Stimulated activated CD8-positive, alpha-beta memory T cell treated with anti-CD3 and anti-CD28 coated beads, Interleukin-12 subunit alpha, Interleukin-12 subunit beta, amount 100 ng/mL, for 24 hours (primary cell): Measurements from ENCODE around the gene SURF2.

Experiments
- DNase-seq: peaks from one replicate; pipeline ENCODE4 v3.0.0-alpha.2; 2020; ENCODE audit errors: extremely low read depth

SURF2 gene

DNA sequence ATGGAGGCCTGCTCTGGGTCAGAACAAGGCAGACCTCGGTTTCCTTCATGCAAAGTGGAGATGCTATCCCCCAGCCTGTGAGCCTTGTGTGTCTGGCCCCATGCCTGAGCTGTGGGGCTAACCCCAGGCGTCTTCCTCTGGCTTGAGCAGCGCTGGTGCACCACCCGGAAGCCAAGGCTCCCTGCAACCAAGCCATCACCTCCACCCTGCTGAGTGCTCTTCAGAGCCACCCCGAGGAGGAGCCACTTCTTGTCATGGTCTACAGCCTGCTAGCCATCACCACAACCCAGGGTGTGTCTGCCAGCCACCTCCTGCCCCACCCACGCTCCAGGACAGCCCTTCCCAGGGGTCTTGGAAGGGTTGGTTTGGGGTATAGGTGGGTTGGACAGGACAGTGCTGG is 45.2 kb downstream of the SURF2 start:
- no peak for DNase-seq

DNA sequence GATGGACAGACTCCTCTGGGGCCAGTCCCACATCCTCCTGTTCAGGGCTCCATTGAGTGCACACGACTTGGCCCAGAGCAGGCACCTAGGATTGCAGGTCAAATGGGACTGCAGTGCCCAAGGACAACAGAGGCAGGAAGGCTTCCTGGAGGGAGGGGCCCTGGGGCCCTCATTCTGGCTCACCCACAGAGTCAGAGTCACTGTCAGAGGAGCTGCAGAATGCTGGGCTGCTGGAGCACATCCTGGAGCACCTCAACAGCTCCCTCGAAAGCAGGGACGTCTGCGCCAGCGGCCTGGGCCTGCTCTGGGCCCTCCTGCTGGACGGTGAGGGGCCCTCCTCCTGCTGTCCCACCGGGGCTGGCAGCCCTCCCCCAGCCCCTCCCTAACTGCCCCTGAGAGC is 46.3 kb downstream of the SURF2 start:
- DNase-seq, result no peak

DNA sequence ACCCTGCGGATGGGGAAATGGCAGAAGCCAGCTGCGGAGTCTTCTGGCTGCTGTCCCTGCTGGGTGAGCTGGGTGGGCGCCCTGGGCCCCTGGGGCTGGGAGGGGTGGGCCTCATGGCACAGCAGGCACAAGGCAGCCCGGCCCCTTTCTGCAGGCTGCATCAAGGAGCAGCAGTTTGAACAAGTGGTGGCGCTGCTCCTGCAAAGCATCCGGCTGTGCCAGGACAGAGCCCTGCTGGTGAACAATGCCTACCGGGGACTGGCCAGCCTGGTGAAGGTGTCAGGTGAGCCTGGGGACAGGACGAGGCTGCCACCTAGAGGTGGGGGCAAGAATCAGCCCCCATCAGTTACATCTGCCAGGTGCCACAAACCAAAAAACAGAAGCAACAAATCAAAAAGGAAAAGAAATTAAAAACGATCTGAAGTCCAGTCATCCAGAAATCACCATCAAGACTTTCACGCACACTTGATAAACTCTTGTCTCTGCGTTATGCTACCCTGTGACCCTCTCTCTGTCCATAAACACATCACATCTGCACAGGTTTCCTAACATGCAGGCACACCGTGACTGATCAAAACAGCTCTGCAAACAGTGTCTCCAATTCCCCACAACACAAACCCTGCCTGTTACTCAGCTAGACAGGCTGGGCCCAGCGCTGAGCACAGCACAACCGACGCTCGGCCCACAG is 47.6 kb downstream of the SURF2 start:
- no peak for DNase-seq

DNA sequence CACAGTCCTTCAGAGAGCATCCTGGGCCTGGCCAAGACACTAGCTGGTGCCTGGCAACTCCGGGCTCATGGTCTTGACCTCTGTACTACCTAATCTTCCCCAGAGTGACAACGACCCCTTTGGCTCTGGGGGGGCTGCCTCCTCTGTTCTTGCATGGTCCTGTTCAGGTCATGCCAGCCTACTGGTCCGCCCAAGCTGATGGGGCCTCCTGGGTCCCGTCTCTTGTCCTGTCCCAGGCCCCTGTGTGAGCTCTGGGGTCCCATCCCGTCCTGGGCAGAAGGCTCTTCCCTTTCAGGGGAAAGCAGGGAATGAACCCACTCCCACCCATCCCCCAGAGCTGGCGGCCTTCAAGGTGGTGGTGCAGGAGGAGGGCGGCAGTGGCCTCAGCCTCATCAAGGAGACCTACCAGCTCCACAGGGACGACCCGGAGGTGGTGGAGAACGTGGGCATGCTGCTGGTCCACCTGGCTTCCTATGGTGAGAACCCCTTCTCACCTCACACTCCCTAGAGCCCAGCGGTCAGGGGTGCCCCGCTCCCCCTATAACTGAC is 48.2 kb downstream of the SURF2 start:
- no peak for DNase-seq

DNA sequence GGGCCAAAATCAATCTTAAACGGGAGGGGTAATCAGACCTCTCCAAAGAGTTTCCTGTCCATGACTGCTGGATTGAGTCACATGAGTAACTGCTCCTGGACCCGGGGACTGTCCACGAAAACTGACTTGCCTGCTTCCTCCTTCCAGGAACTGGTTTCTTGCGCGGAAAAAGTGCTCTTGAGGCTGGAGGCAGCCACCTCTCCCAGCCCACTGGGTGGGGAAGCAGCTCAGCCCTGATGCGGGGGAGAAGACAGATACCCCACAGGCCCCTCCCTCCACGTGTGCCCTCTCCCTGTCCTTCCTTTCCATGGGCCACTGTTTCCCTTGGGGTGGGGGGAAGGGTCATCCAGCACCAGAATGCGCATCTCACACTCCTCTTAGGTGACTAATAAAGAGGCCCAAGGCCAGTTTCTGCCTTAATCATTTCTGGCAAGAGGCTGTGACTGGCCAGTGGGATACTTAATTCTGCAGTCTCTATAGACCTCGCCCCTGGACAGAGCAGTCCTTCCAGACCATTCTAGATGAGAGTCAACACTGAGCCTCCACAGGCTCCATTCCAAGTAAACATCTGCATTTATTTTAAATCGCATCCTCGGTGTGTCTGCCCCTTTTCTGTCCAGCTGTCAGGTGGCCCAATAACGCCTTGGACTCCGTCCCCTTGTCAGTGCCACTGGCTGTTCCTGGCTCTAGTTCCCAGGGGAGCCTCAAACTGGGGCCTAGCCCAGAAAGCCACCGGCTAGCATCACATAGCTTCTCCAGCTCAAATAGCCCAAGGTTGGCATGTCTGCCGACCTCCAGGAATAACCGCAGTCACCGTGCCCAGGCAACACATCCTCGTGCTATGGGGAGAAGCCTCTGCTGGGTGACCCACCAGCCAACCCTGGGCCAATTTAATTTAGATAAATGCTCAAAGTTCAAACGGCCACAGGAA is 49.4 kb downstream of the SURF2 start:
- DNase-seq, result no peak

DNA sequence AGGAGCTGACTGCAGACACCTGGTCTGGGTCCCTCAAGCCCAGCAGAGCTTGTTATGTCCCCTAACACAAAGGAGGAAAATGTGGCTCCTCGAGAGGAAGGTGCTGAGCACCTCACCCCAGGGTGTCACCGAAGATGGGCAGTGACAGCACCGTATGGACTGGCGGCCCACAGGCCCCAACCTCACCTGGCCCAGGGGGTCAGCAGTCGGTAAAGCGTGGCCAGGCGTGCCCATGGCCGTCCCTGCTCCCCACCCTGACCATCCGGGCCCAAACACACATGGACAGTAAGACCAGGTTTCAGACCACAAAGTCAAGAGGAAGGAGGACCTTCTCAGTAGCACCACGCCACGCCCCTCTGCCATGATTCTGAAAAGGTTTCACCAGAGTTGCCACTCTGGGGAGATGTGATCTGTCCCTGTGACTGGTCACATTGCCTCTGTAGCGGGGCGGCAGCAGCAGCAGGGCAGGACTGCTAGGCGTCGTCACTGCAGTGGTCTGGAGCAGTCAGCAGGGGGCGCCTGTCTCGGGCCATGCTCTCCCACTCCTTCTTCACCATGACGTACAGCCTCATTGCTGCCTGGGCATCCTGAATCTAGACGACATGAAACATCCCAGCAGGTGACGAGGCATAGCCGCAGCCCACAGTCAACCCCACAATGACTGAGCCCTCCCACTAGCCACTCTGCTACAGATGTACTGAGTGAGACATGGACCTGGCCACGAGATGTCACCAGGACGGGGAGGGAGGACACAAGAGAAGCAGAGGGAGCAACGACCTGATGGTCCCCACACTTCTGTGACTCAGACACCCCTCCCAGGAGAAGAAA is 50.3 kb downstream of the SURF2 start:
- DNase-seq, result peak; percentile 57

DNA sequence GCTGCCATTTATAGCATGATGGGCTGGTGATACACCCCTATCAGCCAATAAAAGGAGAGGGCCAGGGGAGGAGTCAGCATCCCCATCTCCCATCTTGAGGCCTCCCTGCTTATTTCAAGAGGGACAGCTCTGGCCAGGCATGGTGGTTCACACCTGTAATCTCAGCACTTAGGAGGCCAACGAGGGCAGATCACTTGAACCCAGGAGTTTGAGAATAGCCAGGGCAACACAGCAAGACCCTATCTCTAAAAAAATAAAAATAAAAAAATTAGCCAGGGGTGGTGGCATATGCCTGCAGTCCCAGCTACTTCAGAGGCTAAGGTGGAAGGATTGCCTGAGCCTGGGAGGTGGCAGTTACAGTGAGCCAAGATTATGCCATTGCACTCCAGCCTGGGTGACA is 51.7 kb downstream of the SURF2 start:
- DNase-seq, result no peak
